ENCODE measurements around the gene OSBPL6. TPM values are rescaled to one million over a fixed set of nuclear protein-coding genes. Genes with fewer than 3 reads are reported as not detected.

The OSBPL6 gene
- total RNA-seq, 4 donors from 2014 or later = 1.8 to 9.9 (median 2.8) TPM

- intact Hi-C loops (cut with DNase I; ENCODE audit: low total_unique reads) = no loop called here
- H3K4me1 ChIP-seq = peaks cover 0 to 8% of the 10 kb centered on the region in 2 donors
- H3K27ac ChIP-seq = no peak overlapping the region
These were observed 48.2 kb downstream of the OSBPL6 start for GRCh38 chr2:178242552-178242883.

DNA sequence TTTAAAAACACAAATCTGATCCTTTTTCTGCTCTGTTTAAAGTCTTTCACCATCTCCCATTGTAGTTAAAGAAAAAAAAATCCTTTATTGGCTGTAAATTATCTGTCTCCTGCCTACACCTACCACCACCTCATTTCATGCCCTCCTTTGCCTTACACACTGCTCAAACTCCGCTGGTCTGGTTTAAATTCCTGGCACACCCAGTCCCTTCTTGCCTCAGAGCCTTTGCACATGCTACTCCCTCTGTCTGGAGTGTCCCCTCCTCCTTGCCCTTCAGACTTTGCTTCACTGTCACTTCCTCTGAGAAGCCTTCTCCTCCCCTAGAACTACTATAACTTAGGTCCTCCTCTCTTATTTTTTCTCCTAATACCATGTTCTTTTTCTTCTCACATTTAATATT is 49.6 kb downstream of the OSBPL6 start:
- Histone ChIP-seq H3K4me3 (no peak overlapping the region), H3K27me3 (no peaks in the 10 kb centered on the region), H3K9me3 (no peaks in the 10 kb centered on the region), H3K4me1 (peaks cover 0 to 8% of the 10 kb centered on the region in 2 donors), H3K27ac (no peak overlapping the region), H3K36me3 (no peaks in the 10 kb centered on the region)
- TF ChIP-seq CTCF (IDR thresholded peaks at IDR 0.05) = no peak
- no peak for TF ChIP-seq POLR2A (IDR thresholded peaks at IDR 0.05)
- intact Hi-C loops (cut with DNase I; ENCODE audit: low total_unique reads) = no loop called here
- DNase-seq = no peak

More at GRCh38 chr2:178242552-178242883, 48.2 kb downstream of the OSBPL6 start:
- H3K4me3 ChIP-seq = no peak overlapping the region
- no peak for DNase-seq
- H3K27me3 ChIP-seq = no peaks in the 10 kb centered on the region
- no peaks in the 10 kb centered on the region for H3K9me3 ChIP-seq
- no peaks in the 10 kb centered on the region for H3K36me3 ChIP-seq
- TF ChIP-seq POLR2A (IDR thresholded peaks at IDR 0.05) = no peak
- no peak for TF ChIP-seq CTCF (IDR thresholded peaks at IDR 0.05)

- no peak overlapping the region for H3K27ac ChIP-seq
- intact Hi-C loops (cut with DNase I; ENCODE audit: low total_unique reads) = no loop called here
- H3K4me1 ChIP-seq = peaks cover 0 to 8% of the 10 kb centered on the region in 2 donors
- no peak for TF ChIP-seq POLR2A (IDR thresholded peaks at IDR 0.05)
- TF ChIP-seq CTCF (IDR thresholded peaks at IDR 0.05) = no peak
- no peak overlapping the region for H3K4me3 ChIP-seq
- no peaks in the 10 kb centered on the region for H3K9me3 ChIP-seq
- H3K36me3 ChIP-seq = no peaks in the 10 kb centered on the region
- no peak for DNase-seq
- H3K27me3 ChIP-seq = no peaks in the 10 kb centered on the region
These were observed 50.5 kb downstream of the OSBPL6 start for GRCh38 chr2:178244777-178245176.

DNA sequence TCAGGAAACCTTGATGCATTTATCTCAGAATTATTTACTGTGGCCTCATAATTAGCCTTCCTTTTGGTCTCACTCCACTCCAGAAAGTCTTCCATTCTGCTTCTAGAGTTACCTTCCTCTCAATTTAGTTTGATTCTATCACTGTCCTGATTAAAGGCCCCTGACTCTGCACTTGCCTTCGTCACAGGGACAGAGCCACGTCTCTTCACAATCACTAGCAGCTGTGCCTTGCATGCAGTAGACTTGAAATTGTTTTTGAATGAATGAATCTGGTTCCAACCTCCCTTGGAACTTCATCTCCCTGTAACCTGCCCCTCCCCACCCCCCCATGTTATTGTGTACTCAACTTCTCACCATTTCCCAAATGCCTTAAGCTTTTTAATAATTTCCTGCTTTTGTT is 52.4 kb downstream of the OSBPL6 start:
- Histone ChIP-seq H3K27me3 (no peaks in the 10 kb centered on the region), H3K36me3 (no peaks in the 10 kb centered on the region), H3K27ac (no peak overlapping the region), H3K4me3 (no peak overlapping the region), H3K4me1 (peaks cover 0 to 8% of the 10 kb centered on the region in 2 donors), H3K9me3 (no peaks in the 10 kb centered on the region)
- DNase-seq = no peak
- intact Hi-C loops (cut with DNase I; ENCODE audit: low total_unique reads) = no loop called here
- no peak for TF ChIP-seq POLR2A (IDR thresholded peaks at IDR 0.05)
- no peak for TF ChIP-seq CTCF (IDR thresholded peaks at IDR 0.05)

GRCh38 chr2:178247250-178247649 is 52.9 kb downstream of the OSBPL6 start:
- Histone ChIP-seq H3K4me3 (no peak overlapping the region), H3K27me3 (no peaks in the 10 kb centered on the region), H3K9me3 (no peaks in the 10 kb centered on the region), H3K27ac (no peak overlapping the region), H3K36me3 (no peaks in the 10 kb centered on the region), H3K4me1 (peaks cover 0 to 3% of the 10 kb centered on the region in 2 donors)
- intact Hi-C loops (cut with DNase I; ENCODE audit: low total_unique reads) = no loop called here
- no peak for DNase-seq
- TF ChIP-seq POLR2A (IDR thresholded peaks at IDR 0.05) (no peak), CTCF (IDR thresholded peaks at IDR 0.05) (no peak)

Measured in uterus (tissue), 4 donors.